GM13977 (cell line): ENCODE results near the gene PIP5K1C.

Experiments used
- DNase-seq: peaks from one replicate; pipeline ENCODE4 v3.0.0; 2012; ENCODE audit warnings: low spot score
- CTCF ChIP-seq: IDR thresholded peaks from 2 replicates; pipeline ENCODE4 v1.5.1; 2012; ENCODE audit warnings: mild to moderate bottlenecking, control low read depth; ENCODE audit not compliant: insufficient read depth; ENCODE audit errors: extremely low read depth, missing control alignments
- in situ Hi-C: fragments of 300-500 bp; cut with MboI; formaldehyde crosslinking; loops from one replicate; pipeline ENCODE4 v1.12.0; 2022; ENCODE audit warnings: low sequenced_read_pairs, low pct_unique_long_range_greater_than_20kb, mixed read lengths, inconsistent platforms; ENCODE audit not compliant: unreplicated experiment

Gene PIP5K1C

DNA sequence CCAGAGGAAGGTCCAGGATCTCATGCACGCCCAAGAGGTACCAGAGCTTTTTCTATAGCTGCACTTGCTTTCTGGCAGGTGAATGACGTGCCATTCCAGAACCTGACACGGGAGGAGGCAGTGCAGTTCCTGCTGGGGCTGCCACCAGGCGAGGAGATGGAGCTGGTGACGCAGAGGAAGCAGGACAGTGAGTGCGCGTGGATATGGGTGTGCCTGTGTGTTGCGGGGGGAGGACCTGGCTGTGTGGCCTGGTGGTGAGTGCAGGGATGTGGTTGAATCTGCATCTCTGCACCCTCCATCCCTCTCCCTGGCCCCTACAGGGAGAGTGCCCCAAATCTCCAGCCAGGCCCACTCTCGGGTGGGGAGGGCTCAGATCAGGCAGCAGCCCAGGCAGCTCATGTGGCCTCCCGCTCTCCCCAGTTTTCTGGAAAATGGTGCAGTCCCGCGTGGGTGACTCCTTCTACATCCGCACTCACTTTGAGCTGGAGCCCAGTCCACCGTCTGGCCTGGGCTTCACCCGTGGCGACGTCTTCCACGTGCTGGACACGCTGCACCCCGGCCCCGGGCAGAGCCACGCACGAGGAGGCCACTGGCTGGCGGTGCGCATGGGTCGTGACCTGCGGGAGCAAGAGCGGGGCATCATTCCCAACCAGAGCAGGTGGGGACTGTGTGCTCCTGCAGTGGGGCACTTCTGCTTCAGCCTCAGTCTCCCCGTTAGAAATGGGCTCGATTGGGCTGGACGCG lies 38.4 kb upstream of the PIP5K1C start:
- no peak for DNase-seq
- no peak for TF ChIP-seq CTCF
- in situ Hi-C loops, result no loop called here

GRCh38 chr19:3737487-3738205 lies 37.4 kb upstream of the PIP5K1C start:
- in situ Hi-C loops, result no loop called here
- DNase-seq, result no peak
- TF ChIP-seq CTCF, result no peak

DNA sequence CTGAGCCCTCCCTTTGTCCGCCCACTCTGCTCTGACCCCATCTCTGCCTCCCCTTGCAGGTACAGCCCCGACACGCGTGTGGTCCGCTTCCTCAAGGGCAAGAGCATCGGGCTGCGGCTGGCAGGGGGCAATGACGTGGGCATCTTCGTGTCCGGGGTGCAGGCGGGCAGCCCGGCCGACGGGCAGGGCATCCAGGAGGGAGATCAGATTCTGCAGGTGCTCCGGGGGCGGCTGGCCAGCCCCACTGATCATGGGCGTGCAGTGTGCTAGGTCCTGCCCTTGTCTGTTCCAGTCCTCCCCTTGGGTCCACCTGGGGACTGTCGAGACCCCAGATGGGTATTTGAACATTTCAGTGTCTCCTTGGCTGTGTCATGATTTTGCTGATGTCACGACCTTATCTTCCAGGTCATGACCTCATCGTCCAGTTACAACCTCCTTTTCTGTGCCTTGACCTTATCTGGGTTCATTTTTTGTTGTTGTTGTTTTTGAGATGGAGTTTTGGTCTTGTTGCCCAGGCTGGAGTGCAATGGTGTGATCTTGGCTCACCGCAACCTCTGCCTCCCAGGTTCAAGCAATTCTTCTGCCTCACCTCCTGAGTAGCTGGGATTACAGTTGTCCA lies 35.9 kb upstream of the PIP5K1C start:
- in situ Hi-C loops, result no loop called here
- DNase-seq, result no peak
- no peak for TF ChIP-seq CTCF

DNA sequence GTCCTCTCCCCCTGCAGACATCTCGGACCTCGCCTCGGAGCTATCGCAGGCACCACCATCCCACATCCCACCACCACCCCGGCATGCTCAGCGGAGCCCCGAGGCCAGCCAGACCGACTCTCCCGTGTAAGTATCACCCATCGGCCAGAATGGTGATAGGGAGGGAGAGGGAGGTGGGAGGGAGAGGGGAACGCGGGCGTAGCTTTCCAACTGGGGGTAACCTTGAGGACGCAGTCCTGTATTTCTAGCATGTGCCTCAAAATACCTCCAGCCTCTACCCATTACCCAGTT lies 34.0 kb upstream of the PIP5K1C start:
- TF ChIP-seq CTCF, result no peak
- in situ Hi-C loops, result no loop called here
- no peak for DNase-seq

GRCh38 chr19:3733549-3734309 lies 33.5 kb upstream of the PIP5K1C start:
- DNase-seq, result no peak
- no peak for TF ChIP-seq CTCF
- in situ Hi-C loops, result no loop called here

DNA sequence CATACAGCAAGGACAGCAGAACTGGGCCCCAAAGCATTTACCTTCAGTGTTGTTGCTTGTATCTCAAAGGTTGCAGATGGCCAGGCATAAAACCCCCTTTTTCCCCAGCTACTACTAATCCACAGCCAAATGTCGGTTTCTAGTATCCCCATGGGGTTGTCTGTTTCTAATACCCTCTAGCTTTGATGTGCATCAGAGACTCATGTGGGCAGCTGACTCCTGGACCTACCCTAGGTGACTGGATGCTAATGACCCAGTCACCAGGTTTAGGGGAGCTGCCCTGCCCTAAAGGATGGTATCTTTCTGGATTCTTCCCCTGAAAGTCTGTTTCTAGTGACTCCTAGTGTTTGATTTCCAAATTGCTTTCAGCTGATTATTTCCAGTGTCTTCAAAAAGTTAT lies 31.8 kb upstream of the PIP5K1C start:
- in situ Hi-C loops, result no loop called here
- DNase-seq, result no peak
- no peak for TF ChIP-seq CTCF
